Mucosa of stomach (tissue), 1 donor: ENCODE measurements around the gene THYN1.

Experiments
- H3K27me3 ChIP-seq: one replicate; pipeline ENCODE4 v1.7.0; 2013; ENCODE audit warnings: mild to moderate bottlenecking, low read length; ENCODE audit not compliant: control insufficient read depth, insufficient read depth
- H3K36me3 ChIP-seq: one replicate; pipeline ENCODE4 v1.7.0; 2013; ENCODE audit warnings: low read length; ENCODE audit not compliant: control insufficient read depth, insufficient read depth
- H3K4me1 ChIP-seq: one replicate; pipeline ENCODE4 v1.7.0; 2013; ENCODE audit warnings: mild to moderate bottlenecking, low read length; ENCODE audit not compliant: control insufficient read depth, insufficient read depth
- H3K4me3 ChIP-seq: one replicate; pipeline ENCODE4 v1.7.0; 2013; ENCODE audit warnings: low read length
- H3K9ac ChIP-seq: one replicate; pipeline ENCODE4 v1.7.0; 2013; ENCODE audit warnings: mild to moderate bottlenecking, low read length, moderate library complexity
- H3K9me3 ChIP-seq: one replicate; pipeline ENCODE4 v1.7.0; 2013; ENCODE audit warnings: mild to moderate bottlenecking, low read length, moderate library complexity; ENCODE audit not compliant: control insufficient read depth
- donor health status: Pancreatic carcinoma.

THYN1 gene

DNA sequence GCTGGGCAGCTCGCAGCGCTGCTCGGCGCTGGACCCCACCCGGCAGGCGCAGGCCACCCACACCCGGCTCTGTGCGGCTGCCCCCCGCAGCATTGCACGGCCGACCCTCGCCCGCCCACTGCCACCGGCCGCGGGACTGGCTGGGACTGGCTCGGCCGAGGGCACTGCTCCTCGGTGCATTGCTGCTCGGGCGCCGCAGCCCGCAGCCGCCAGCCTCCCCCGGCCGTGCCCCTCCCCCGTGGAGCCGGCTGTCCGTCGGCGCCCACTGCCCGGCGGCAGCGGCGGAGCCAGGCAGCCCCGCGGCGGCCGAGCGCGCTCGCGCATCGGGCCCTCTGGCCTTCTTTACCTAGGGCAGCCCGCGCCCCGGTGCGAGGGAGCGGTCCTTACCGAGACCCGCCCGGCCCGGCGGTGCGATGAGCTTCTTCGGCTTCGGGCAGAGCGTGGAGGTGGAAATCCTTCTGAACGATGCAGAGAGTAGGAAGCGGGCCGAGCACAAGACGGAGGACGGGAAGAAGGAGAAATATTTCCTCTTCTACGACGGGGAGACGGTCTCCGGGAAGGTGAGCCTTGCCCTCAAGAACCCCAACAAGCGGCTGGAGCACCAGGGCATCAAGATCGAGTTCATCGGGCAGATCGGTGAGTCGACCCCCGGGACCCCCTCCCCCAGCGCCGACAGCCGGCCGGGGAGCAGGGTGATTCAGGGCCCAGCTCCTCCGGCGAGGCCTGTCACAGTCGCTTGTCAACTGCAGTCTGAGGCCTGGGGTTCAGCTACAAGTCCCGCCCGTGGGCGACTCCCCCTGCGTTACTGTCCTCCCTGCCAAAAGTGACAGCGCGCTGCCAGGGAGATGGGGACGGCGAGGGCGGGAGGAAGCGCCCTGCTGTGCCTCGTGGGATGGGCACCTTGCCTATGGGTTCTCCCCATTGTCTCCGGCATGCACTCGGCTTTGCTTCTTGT is 28.2 kb downstream of the THYN1 start:
- Histone ChIP-seq H3K36me3 (no peaks in the 10 kb centered on the region), H3K27me3 (no peaks in the 10 kb centered on the region), H3K4me3 (peak overlapping the region; percentile 77), H3K9ac (peak overlapping the region; percentile 78), H3K4me1 (peaks cover 6% of the 10 kb centered on the region), H3K9me3 (no peaks in the 10 kb centered on the region)

DNA sequence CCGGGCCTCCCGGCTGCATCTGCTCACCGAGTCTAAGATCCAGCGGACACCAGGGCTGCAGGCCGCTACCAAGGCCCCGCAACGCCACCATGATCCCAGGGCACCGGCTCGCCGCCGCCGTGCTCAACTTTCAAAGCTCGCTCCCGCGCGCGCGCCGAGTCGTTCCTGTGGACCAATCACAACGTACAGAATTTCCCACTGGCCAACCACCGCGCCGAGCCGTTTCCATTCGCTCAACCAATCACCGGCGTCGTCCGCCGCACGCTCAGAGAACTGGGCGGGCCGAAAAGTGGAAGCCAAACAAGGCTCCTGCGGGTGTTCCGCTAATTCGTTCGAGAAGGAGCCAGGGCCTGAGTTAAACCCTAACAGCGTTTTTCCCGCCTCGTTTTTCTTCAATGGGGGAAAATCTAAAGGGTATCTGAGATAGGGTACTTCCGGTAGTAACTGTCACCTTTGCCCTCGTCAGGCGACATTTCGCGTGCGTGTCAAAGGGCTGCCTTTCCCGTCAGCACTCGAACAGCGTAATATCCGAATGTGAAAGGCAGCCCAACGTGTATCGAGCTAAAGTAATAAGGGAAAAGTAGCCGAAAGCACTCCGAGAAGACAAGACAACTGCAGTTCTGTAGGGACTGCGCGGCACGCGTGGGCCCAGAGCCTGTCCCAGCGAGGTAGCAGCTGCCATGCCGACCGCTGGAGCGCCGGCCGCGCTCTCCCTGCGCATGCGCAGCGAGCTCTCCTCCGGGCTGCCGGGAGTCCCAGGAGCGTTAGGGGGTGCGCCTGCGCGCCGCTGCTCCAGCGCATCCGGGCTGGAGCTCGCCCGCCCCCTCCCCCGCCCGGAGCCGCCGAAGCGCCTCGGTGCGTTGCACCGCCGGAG is 29.1 kb downstream of the THYN1 start, which contains the start of the genes NCAPD3 and VPS26B:
NCAPD3 (minus strand) TSS at position 132 of the 874 bp plus-strand sequence; CDS start at position 91, 41 bp downstream.
VPS26B (plus strand) TSS at position 836 of the 874 bp plus-strand sequence. CDS start 452 bp downstream, outside the sequence.
- Histone ChIP-seq H3K27me3 (no peaks in the 10 kb centered on the region), H3K9ac (peak within 1 kb of the TSS; percentile 78), H3K9me3 (no peaks in the 10 kb centered on the region), H3K4me1 (peaks cover 6% of the 10 kb centered on the region), H3K4me3 (peak within 1 kb of the TSS; percentile 90), H3K36me3 (no peaks in the 10 kb centered on the region)

DNA sequence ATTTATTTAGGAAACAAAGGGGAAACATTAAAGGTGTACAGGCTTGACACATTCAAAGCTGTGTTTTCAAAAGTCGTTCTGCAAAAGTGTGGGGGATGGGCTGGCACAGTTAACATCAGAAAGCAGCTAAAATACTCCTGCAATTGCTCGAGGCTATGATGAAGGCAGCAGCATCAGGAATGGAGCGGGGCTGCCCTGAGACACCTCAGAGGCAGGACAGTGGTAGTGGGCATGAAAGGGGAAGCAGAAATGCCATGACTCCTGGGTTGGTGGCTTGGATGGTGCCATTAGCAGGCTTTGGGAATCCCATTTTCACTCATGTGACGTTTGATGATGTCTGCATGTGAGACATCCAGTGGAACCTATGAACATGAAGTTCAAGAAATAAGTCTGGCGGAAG is 30.0 kb downstream of the THYN1 start:
- Histone ChIP-seq H3K36me3 (no peaks in the 10 kb centered on the region), H3K4me3 (peak overlapping the region; percentile 90), H3K4me1 (peaks cover 6% of the 10 kb centered on the region), H3K9me3 (no peaks in the 10 kb centered on the region), H3K9ac (peak overlapping the region; percentile 78), H3K27me3 (no peaks in the 10 kb centered on the region)

DNA sequence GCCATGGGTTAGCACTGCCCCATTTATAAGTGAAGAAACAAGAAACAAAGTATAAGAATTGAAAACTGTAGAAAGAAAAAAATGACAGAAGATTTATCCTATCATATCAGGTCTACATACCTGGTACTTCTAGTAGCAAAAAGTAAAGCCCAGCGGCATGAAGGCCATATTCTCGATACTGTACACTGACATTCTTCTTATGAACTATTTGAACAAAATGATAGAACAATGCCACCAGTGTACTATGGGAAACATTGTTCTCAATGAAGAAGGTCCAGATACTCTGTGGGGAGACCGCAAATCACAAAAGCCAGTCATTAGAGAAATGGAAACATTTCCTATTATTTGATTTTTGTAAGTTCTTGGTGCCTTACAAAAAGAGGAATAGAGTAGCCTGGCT is 36.3 kb downstream of the THYN1 start:
- Histone ChIP-seq H3K4me1 (no peaks in the 10 kb centered on the region), H3K36me3 (no peaks in the 10 kb centered on the region), H3K9me3 (no peaks in the 10 kb centered on the region), H3K9ac (no peak overlapping the region), H3K4me3 (no peak overlapping the region), H3K27me3 (no peaks in the 10 kb centered on the region)

DNA sequence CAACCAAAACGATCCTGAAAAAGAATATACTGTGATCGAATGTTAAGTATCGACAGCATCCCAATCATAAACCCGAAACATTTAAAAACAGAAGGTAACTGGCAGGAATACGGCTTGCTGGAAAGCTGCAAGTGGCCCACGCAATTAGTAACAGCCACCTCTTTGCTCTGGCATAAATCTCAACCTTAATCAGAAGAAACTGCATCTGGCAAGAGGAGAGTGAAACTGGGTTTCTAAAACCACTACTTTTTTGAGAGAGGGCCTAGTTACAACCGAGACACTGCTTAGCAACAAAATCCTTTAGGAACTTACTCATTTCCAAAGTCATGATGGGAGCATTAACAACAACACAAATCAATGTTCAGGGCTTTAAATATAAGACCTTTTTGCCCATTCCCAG is 37.3 kb downstream of the THYN1 start:
- no peaks in the 10 kb centered on the region for H3K27me3 ChIP-seq
- H3K9ac ChIP-seq, result no peak overlapping the region
- no peak overlapping the region for H3K4me3 ChIP-seq
- H3K4me1 ChIP-seq, result no peaks in the 10 kb centered on the region
- no peaks in the 10 kb centered on the region for H3K9me3 ChIP-seq
- H3K36me3 ChIP-seq, result no peaks in the 10 kb centered on the region

DNA sequence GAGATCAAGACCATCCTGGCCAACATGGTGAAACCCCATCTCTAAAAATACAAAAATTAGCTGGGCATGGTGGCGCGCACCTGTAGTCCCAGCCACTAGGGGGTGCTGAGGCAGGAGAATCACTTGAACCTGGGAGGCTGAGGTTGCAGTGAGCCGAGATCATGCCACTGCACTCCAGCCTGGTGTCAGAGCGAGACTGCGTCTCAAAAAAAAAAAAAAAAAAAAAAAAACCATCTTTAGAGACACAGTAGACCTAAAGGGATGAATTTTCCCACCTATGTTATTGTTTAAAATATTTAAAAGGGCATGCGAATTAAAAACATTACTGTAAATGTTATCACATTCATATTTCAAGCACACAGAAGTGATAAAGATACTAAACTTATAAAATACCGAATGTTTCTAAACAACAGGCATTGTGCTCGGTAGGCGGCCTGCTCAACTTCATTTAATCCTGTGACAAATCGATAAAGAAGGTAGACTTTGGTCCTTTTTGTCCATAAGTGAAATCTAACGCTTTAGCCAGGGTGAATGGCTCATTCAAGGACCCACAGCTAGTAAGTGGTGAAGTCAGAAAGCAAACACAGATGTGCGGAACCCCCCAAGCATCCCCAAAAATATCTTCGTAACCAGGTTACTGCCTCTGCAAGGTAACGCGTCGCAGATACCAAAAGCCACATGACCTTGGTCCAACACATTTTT is 45.5 kb downstream of the THYN1 start:
- H3K4me1 ChIP-seq, result no peaks in the 10 kb centered on the region
- H3K9ac ChIP-seq, result no peak overlapping the region
- no peak overlapping the region for H3K4me3 ChIP-seq
- H3K36me3 ChIP-seq, result no peaks in the 10 kb centered on the region
- no peaks in the 10 kb centered on the region for H3K27me3 ChIP-seq
- H3K9me3 ChIP-seq, result no peaks in the 10 kb centered on the region

DNA sequence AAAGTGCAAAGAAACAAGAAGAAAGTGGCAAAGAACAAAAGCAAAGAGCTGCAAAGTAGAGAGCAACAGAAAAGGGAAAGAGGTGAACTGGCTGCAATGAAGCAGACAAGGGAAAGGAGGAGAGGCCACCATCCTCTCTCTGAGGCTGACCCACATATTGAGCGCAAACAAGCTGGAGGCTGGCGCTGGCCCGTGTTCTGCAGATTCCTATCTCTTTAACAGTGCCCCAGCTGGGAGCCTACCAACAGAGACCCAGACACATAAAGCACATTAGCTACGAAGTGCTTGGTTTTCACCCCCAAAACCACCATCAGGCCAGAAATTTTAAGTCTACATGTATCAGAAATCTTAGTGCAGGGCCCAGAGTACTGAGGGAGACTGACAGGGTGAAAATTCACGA is 47.0 kb downstream of the THYN1 start:
- no peaks in the 10 kb centered on the region for H3K9me3 ChIP-seq
- H3K4me1 ChIP-seq, result no peaks in the 10 kb centered on the region
- no peak overlapping the region for H3K4me3 ChIP-seq
- H3K36me3 ChIP-seq, result no peaks in the 10 kb centered on the region
- no peak overlapping the region for H3K9ac ChIP-seq
- H3K27me3 ChIP-seq, result no peaks in the 10 kb centered on the region

DNA sequence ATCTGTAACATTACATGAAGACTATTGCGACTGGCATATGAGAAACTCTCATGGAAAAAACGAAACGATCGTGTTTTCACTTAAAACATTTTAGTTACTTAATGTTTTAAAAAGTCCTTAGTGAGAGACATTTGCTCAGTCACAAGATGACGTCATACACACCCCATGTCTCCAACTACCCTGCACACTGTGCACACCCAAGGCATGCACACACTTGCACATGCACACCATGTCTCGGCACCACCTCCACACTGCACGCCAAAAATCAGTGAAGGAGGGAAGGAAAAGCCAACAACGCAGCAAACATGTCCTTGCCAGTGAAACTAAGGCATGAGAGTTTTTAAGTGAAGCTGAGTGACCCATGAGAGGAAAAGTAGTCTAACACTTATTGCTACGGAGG is 47.4 kb downstream of the THYN1 start:
- H3K4me3 ChIP-seq, result no peak overlapping the region
- H3K27me3 ChIP-seq, result no peaks in the 10 kb centered on the region
- no peaks in the 10 kb centered on the region for H3K4me1 ChIP-seq
- H3K9me3 ChIP-seq, result no peaks in the 10 kb centered on the region
- no peak overlapping the region for H3K9ac ChIP-seq
- H3K36me3 ChIP-seq, result no peaks in the 10 kb centered on the region

DNA sequence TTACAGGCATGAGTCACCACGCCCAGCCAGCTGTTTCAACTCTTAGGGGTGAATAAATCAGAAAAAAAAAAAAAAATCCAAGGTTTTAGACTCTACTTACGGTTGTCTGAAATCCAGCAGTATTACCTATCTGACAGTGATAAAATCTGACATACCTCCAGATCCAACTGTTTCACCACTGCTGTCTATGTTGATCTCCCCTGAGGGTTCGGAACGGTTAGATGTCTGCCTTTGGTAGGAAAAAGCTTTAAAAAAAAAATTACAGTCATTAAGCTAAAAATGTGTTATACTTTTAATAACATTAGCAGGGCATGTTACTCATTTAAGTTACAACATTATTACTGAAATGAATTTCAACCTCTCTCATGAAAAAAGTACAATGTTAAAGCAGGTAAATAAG is 50.5 kb downstream of the THYN1 start:
- no peaks in the 10 kb centered on the region for H3K36me3 ChIP-seq
- no peaks in the 10 kb centered on the region for H3K9me3 ChIP-seq
- no peaks in the 10 kb centered on the region for H3K27me3 ChIP-seq
- H3K9ac ChIP-seq, result no peak overlapping the region
- no peaks in the 10 kb centered on the region for H3K4me1 ChIP-seq
- H3K4me3 ChIP-seq, result no peak overlapping the region

DNA sequence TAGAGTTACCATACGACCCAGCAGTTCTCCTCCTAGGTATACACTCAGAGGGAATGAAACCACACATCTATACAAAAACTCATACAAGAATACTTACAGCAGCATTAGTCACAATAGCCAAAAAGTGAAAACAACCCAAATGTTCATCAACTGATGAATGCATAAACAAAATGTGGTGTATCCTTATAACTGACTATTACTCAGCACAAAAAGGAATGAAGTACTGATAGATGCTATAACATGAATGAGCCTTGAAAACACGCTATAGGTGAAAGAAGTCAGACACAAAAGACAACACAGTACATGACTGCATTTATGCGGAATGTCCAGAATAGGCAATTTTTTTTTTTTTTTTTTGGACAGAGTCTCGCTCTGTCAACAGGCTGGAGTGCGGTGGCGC is 52.5 kb downstream of the THYN1 start:
- H3K36me3 ChIP-seq, result no peaks in the 10 kb centered on the region
- no peaks in the 10 kb centered on the region for H3K27me3 ChIP-seq
- H3K9ac ChIP-seq, result no peak overlapping the region
- H3K9me3 ChIP-seq, result no peaks in the 10 kb centered on the region
- H3K4me1 ChIP-seq, result no peaks in the 10 kb centered on the region
- H3K4me3 ChIP-seq, result no peak overlapping the region

DNA sequence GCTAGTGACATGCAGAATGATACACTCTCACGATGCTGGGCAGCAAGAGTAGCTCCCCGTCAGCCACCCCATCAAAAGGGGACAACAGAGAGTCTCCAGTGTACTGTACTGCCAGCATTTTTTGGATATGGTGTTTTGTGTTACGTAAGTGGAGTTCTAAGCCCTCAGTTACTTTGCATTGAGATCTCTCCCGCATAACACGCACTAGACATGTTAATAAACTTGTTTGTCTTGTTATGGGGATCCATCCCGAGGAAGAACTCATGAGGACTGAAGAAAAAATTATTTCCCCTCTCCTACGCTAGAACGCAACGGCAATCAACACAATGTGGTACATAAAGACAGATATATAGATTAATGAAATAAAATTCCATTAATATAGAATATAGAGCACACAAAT is 53.6 kb downstream of the THYN1 start:
- Histone ChIP-seq H3K27me3 (no peaks in the 10 kb centered on the region), H3K4me3 (no peak overlapping the region), H3K36me3 (no peaks in the 10 kb centered on the region), H3K9me3 (no peaks in the 10 kb centered on the region), H3K4me1 (no peaks in the 10 kb centered on the region), H3K9ac (no peak overlapping the region)
